Liver (tissue), 9 donors: ENCODE results near the gene CNTN5. TPM values are rescaled to one million over a fixed set of nuclear protein-coding genes. Genes with fewer than 3 reads are reported as not detected.

Experiments used
- DNase-seq: peaks from one replicate; pipeline ENCODE4 v3.0.0-alpha.2; 2017; ENCODE audit warnings: low spot score
- H3K27ac ChIP-seq, 2 donors: one replicate each; pipeline ENCODE4 v1.7.0; 2013; ENCODE audit warnings: inconsistent platforms in 2 of 2, low read length in 2 of 2, control low read depth in 1 of 2, low read depth in 1 of 2, mild to moderate bottlenecking in 1 of 2
- H3K27me3 ChIP-seq, 4 donors: one replicate each; pipeline versions ENCODE4 v1.6.1 to v1.7.0; 2013; ENCODE audit warnings: low read length in 3 of 4, inconsistent platforms in 1 of 4, mild to moderate bottlenecking in 1 of 4, moderate library complexity in 1 of 4; ENCODE audit not compliant: control insufficient read depth in 4 of 4, insufficient read depth in 4 of 4
- H3K36me3 ChIP-seq, 4 donors: one replicate each; pipeline versions ENCODE4 v1.6.1 to v1.7.0; 2013; ENCODE audit warnings: low read length in 3 of 4, mild to moderate bottlenecking in 3 of 4, low read depth in 1 of 4, moderate library complexity in 1 of 4; ENCODE audit not compliant: control insufficient read depth in 4 of 4, insufficient read depth in 3 of 4
- H3K4me1 ChIP-seq, 4 donors: one replicate each; pipeline versions ENCODE4 v1.6.1 to v1.7.0; 2013; ENCODE audit warnings: low read length in 3 of 4, mild to moderate bottlenecking in 3 of 4, moderate library complexity in 1 of 4; ENCODE audit not compliant: control insufficient read depth in 4 of 4, insufficient read depth in 4 of 4
- H3K4me3 ChIP-seq, 3 donors: one replicate each; pipeline versions ENCODE4 v1.6.1 to v1.7.0; 2013; ENCODE audit warnings: low read length in 3 of 3, control low read depth in 1 of 3, low read depth in 1 of 3, mild to moderate bottlenecking in 1 of 3
- H3K9ac ChIP-seq, 2 donors: one replicate each; pipeline ENCODE4 v1.7.0; 2013; ENCODE audit warnings: low read length in 2 of 2, mild to moderate bottlenecking in 2 of 2, moderate library complexity in 2 of 2, control low read depth in 1 of 2, low read depth in 1 of 2
- H3K9me3 ChIP-seq, 4 donors: one replicate each; pipeline versions ENCODE4 v1.6.1 to v1.7.0; 2013; ENCODE audit warnings: low read length in 3 of 4; ENCODE audit not compliant: control insufficient read depth in 4 of 4
- ATF3 ChIP-seq: IDR thresholded peaks from 2 replicates; pipeline ENCODE4 v1.6.1; 2016; ENCODE audit warnings: antibody characterized with exemption
- CTCF ChIP-seq: fragments of 150-350 bp; IDR thresholded peaks from 2 replicates; pipeline ENCODE4 v1.5.1; 2017; ENCODE audit warnings: improper control_type of control experiment, low read depth, low read length; ENCODE audit not compliant: missing input control
- FOXA1 ChIP-seq: IDR thresholded peaks from 2 replicates; pipeline ENCODE4 v1.6.1; 2016; ENCODE audit warnings: antibody characterized with exemption
- GABPA ChIP-seq, 2 donors: IDR thresholded peaks in 1 of 2; conservative IDR thresholded peaks in 1 of 2; 2 replicates each; pipeline ENCODE4 v1.6.1; 2016; ENCODE audit warnings: antibody characterized with exemption in 2 of 2, mild to moderate bottlenecking in 1 of 2, moderate library complexity in 1 of 2
- HNF4A ChIP-seq, 2 donors: conservative IDR thresholded peaks; 2 replicates each; pipeline ENCODE4 v1.6.1; 2016; ENCODE audit warnings: antibody characterized with exemption in 2 of 2, mild to moderate bottlenecking in 2 of 2
- HNF4G ChIP-seq: IDR thresholded peaks from 2 replicates; pipeline ENCODE4 v1.6.1; 2016; ENCODE audit warnings: antibody characterized with exemption
- JUND ChIP-seq, 2 donors: IDR thresholded peaks; 2 replicates each; pipeline ENCODE4 v1.6.1; 2016; ENCODE audit warnings: antibody characterized with exemption in 2 of 2
- MAX ChIP-seq: IDR thresholded peaks from 2 replicates; pipeline ENCODE4 v1.6.1; 2016; ENCODE audit warnings: antibody characterized with exemption
- NR2F2 ChIP-seq: IDR thresholded peaks from 2 replicates; pipeline ENCODE4 v1.6.1; 2016; ENCODE audit warnings: antibody characterized with exemption
- RAD21 ChIP-seq, 2 donors: IDR thresholded peaks; 2 replicates each; pipeline ENCODE4 v1.6.1; 2016; ENCODE audit warnings: antibody characterized with exemption in 2 of 2, mild to moderate bottlenecking in 2 of 2
- REST ChIP-seq: IDR thresholded peaks from 2 replicates; pipeline ENCODE4 v1.6.1; 2016; ENCODE audit warnings: antibody characterized with exemption, mild to moderate bottlenecking
- RXRA ChIP-seq, 2 donors: IDR thresholded peaks; 2 replicates each; pipeline ENCODE4 v1.6.1; 2017 to 2018; ENCODE audit warnings: antibody characterized with exemption in 2 of 2, mild to moderate bottlenecking in 1 of 2
- SP1 ChIP-seq: IDR thresholded peaks from 2 replicates; pipeline ENCODE4 v1.6.1; 2018; ENCODE audit warnings: antibody characterized with exemption, mild to moderate bottlenecking
- TAF1 ChIP-seq: conservative IDR thresholded peaks from 2 replicates; pipeline ENCODE4 v1.6.1; 2016; ENCODE audit warnings: antibody characterized with exemption, mild to moderate bottlenecking
- YY1 ChIP-seq: IDR thresholded peaks from 2 replicates; pipeline ENCODE4 v1.6.1; 2016; ENCODE audit warnings: antibody characterized with exemption, mild to moderate bottlenecking
- ZBTB33 ChIP-seq: IDR thresholded peaks from 2 replicates; pipeline ENCODE4 v1.6.1; 2016; ENCODE audit warnings: antibody characterized with exemption
- WGBS: extraction: QIAGEN DNeasy Blood & Tissue Kit; methylation state at CpG from one replicate; pipeline ENCODE4 v1.1.7; 2013; 5-methylcytosine and 5-hydroxymethylcytosine counted together
- polyA plus RNA-seq, 2 donors: library from polyadenylated mRNA; stranded (reverse) in 1 of 2; unstranded in 1 of 2; fragments of 200-250 nt in 1 of 2; fragments of >200 nt in 1 of 2; fragmentation: Nextera tagmentation in 1 of 2; extraction: Ambion mirVana in 1 of 2; gene quantifications; one replicate each; pipeline versions ENCODE4 v1.2.1 to v1.2.3, GENCODE V29; 2013 to 2015
- total RNA-seq, 2 donors: library from RNA; depleted of rRNA; stranded (reverse); fragments of >200 nt; gene quantifications; one replicate each; pipeline ENCODE4 v1.2.3, GENCODE V29; 2014
- donor health status: healthy.
- donor health status: healthy.
- donor health status: healthy.
- donor health status: healthy.
- donor health status: healthy.

CNTN5 gene
- total and polyA plus RNA-seq, 4 donors: 0.01 to 0.08 (median 0.04) TPM

GRCh38 chr11:99537681-99538080 lies 516.9 kb downstream of the CNTN5 start:
- TF ChIP-seq HNF4A (conservative IDR thresholded peaks at IDR 0.05): no peak
- no peak for TF ChIP-seq GABPA (IDR thresholded peaks at IDR 0.05 in 1 of 2, conservative IDR thresholded peaks at IDR 0.05 in 1 of 2)
- TF ChIP-seq JUND (IDR thresholded peaks at IDR 0.05): no peak
- TF ChIP-seq HNF4G: no peak
- TF ChIP-seq ATF3: no peak
- TF ChIP-seq FOXA1: no peak
- no peak for TF ChIP-seq RXRA (IDR thresholded peaks at IDR 0.05)
- no peak for TF ChIP-seq SP1
- Histone ChIP-seq H3K9ac (no peak overlapping the region), H3K9me3 (no peaks in the 10 kb centered on the region), H3K27ac (no peak overlapping the region), H3K4me1 (no peaks in the 10 kb centered on the region), H3K36me3 (no peaks in the 10 kb centered on the region), H3K4me3 (no peak overlapping the region), H3K27me3 (no peaks in the 10 kb centered on the region)
- no peak for DNase-seq
- 74% methylated on average over 2 of the region's 2 CpGs for WGBS

- DNase-seq: no peak
- Histone ChIP-seq H3K36me3 (no peaks in the 10 kb centered on the region), H3K4me3 (no peak overlapping the region), H3K27me3 (no peaks in the 10 kb centered on the region), H3K27ac (no peak overlapping the region), H3K9ac (no peak overlapping the region), H3K4me1 (no peaks in the 10 kb centered on the region), H3K9me3 (no peaks in the 10 kb centered on the region)
- WGBS: 76% methylated on average over 4 of the region's 4 CpGs
- TF ChIP-seq MAX: no peak
- TF ChIP-seq YY1: no peak
- no peak for TF ChIP-seq JUND (IDR thresholded peaks at IDR 0.05)
- no peak for TF ChIP-seq ZBTB33
- TF ChIP-seq ATF3: no peak
- TF ChIP-seq SP1: no peak
- no peak for TF ChIP-seq TAF1
- TF ChIP-seq NR2F2: no peak
- TF ChIP-seq CTCF: no peak
Measured at GRCh38 chr11:99545616-99546015, 524.9 kb downstream of the CNTN5 start.

GRCh38 chr11:99548264-99548663 lies 527.5 kb downstream of the CNTN5 start:
- Histone ChIP-seq H3K27ac (no peak overlapping the region), H3K4me1 (no peaks in the 10 kb centered on the region), H3K27me3 (no peaks in the 10 kb centered on the region), H3K36me3 (no peaks in the 10 kb centered on the region), H3K4me3 (no peak overlapping the region), H3K9ac (no peak overlapping the region), H3K9me3 (no peaks in the 10 kb centered on the region)
- 76% methylated on average over 3 of the region's 3 CpGs for WGBS
- no peak for DNase-seq
- TF ChIP-seq RAD21 (IDR thresholded peaks at IDR 0.05) (no peak), MAX (no peak), FOXA1 (no peak), NR2F2 (no peak), TAF1 (no peak), ATF3 (no peak), GABPA (IDR thresholded peaks at IDR 0.05 in 1 of 2, conservative IDR thresholded peaks at IDR 0.05 in 1 of 2) (no peak), SP1 (no peak), REST (no peak), ZBTB33 (no peak), HNF4A (conservative IDR thresholded peaks at IDR 0.05) (no peak)
